GM19395 (cell line): ENCODE results near the gene ATP6V0D1.

Experiments
- ATAC-seq: cut with Tn5 transposase; IDR thresholded peaks from one replicate; pipeline ENCODE4 v1.9.1; 2021; ENCODE audit warnings: mild to moderate bottlenecking, moderate library complexity; ENCODE audit not compliant: unreplicated experiment

The ATP6V0D1 gene

DNA sequence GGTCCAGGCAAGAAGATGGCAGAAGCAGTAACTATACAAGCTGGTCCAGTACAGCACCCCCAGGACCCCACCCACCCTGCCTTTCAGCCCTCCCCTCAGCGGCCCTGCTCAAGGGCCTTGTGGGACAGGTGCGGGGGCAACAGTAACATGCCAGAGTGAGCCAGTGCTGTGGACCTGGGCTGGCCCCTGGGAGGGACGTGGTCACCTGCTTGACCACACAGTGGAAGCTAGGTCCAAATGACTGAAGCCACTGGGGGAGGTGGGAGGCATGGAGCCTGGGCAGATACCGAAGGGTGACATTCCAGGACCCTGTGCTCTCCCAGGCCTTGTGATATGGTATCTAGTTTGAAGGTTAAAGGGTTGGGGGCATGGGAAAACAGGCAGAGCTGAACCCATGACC is 17.3 kb downstream of the ATP6V0D1 start:
- ATAC-seq = no peak

DNA sequence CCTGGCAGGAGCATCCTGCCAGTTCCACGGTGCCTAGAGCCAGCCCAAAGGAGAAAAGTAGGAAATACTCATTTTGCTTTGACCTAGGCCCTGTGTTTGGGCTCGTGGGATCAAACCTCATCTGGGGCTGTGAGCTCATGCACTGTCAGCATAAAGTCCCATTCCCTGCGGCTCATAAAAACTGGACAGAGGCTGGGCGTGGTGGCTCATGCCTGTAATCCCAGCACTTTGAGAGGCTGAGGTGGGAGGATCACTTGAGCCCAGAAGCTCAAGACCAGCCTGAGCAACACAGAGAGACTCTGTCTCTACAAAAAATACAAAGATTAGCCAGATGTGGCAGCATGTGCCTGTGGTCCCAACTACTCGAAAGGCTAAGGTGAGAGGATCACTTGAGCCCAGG is 17.9 kb downstream of the ATP6V0D1 start:
- ATAC-seq = no peak

DNA sequence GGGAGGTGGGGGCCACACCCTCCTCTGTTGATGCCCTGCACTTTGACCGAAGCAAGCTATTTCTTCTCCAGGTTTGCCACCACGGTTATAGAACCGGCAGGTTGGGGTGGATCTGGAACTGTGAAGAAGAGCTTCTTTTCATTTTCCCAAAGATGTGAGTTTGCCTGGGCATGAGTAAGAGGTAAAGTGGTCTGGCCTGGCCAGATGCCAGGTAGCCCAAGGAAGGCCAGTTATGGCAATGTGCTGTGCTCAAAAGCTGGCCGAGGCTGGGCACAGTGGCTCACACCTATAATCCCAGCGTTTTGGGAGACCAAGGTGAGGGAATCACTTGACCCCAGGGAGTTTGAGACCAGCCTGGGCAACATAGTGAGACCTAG is 18.7 kb downstream of the ATP6V0D1 start:
- ATAC-seq = no peak

DNA sequence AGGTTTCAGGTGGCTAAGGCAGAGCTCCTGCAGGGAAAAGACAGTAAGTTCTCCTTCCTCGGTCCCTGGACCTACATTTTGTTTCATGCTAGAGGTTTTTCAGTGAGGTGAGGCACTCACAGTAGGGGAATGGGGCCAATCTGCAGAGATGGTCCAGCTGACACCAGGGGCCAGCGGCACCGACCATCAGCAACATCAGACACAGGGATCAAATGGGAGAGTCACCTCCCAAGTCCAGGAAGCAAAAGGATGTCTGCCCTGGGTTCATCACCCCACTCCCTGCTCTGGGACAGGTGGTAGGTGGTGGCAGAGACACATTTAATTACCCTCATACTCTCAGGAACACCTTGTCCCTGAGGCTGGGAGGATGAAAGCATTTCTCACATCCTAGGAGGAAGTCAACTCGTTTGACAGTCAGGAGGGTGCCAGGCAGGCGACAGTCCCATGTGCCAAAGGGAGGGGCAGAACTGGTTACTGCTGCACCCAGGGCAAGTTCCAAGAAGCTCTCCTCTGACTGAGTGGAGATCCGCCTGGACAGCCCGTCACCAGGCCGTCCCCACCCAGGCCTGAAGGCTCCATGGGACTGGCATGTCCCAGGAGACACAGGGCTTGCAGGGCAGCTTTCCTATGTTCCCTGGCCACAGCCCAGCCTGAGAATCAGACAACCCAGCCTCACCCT is 19.2 kb downstream of the ATP6V0D1 start:
- ATAC-seq = no peak

DNA sequence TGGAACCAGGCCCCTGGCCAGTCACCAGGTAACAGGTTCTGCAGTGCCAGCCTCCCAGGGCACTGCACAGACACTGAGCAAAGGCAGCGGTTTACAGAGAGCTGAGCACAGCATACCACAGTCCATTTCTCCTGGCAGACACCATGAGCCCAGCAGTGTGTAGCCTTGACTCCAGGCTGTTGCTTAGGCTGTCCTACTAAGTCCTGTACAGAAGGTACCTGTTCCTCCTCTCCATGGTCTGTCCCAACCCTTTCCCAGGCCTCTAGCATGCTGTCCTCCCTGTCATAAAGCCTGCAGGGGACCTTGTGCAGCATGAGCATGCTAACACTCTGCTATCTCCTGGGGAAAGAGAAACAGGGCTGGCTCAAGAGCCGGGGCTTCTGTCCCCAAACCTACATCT is 20.0 kb downstream of the ATP6V0D1 start:
- ATAC-seq = no peak

DNA sequence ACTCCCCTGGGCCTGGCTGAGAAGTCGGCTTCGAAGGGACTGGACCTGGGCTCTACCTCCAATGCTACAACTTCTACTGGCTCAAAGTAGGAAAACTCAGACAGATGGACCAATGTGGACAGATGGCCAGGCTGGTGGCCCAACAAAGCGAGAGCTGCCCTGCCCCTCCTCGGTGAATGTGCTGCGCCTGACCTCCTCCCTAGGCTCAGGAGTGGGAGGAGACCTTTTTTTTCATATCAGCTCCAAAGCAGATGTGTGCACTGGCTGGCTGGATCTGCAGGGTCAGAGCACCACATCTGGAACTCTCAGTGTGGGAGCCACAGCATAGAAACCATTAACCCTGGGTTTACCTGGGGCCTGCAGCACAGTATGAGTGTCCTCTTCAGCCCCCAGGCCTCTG is 20.8 kb downstream of the ATP6V0D1 start:
- ATAC-seq = no peak

DNA sequence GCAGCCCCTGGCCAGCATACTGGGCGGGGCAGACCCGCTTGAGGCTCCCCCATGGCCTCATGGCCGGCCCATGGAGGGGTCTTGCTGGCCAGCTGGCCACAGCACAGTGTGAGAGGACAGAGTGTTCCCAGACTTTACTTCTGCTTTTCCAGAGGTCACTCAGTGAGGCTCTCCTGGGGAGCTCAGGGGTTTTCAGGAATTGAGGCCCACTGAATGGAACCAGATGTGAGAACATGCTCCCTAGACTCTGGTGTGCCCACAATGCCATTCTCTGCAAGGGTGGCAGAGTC is 21.2 kb downstream of the ATP6V0D1 start:
- no peak for ATAC-seq

DNA sequence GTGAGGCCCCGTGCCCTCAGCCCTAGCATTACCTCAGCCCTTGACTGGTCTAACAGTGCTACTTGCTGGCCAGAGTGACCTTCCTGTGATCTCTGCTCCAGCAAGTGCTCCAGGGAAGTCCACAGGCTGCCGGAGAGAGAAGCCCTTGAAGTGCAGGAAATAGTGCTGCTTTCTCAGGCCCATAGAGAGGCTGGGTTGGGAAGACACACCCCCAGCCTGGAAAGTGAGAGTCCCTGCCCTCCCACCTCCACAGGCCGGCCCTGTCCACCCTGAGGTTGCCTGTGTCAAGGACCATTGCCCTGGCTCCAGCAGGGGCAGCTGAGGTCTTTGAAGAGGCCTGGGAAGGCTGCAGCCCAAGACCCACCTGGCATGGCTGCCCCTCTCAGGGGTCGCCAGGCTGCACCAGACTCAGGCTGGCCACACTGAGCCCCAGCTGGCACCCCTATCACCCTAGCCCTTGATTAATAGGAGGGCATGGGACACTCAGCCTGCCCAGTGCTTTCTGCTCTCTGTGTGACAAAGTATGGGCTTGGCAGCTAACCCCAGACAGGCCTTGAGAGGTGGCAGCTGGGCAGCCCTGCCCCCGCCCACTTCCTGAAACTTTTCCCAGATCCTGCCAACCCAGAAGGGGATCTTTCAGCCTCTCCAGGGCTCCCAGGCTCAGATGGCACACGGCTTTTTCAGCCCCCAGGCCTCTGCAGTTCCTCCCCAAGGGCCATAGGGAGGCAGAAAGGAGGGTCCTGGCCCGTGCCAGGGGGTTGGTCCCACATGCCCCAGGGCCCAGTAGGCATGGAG is 21.7 kb downstream of the ATP6V0D1 start:
- no peak for ATAC-seq

DNA sequence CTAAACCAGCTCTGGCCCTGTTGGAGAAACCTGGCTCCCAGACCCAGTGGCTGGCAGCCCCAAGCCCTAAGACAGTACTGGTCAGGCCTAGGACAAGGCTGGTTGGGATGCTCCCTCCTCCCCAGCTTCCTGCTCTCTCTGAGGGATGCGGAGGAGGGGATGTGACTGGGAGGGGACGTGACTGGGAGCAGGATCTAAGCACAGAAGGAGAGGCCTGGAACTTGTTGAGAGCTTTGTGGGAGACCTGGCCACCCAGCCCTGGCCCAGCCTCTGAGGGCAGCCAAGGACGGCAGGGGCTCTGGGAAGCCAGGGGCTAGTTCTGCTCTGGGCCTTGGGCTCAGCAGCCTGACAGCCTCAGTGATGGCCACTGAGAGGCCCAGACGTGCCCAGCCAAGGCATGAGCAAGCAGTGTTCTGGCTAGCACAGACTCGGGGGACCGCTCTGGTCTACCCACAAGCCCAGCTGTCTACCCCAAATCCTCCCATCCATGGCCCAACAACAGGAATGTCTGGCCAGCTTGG is 22.8 kb downstream of the ATP6V0D1 start:
- no peak for ATAC-seq

DNA sequence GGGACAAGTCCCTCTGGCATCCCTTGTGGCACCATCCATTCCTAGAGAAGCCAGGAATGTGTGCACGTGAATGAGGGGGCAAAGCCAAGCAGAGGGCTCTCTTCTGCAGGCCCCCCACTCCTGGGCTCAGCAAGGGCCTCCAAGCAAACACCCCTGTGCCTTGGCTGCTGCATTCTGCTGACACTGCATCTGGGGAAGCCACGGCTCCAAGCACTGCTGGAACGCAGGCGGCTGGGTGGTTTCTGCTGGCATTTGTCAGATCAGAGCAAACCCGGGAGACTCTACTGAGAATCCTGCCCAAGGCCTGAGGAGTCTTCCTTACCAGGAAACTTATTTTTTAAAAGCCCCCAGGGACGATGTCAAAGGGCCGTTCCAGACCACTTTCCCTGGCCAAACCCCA is 23.3 kb downstream of the ATP6V0D1 start:
- ATAC-seq = no peak

DNA sequence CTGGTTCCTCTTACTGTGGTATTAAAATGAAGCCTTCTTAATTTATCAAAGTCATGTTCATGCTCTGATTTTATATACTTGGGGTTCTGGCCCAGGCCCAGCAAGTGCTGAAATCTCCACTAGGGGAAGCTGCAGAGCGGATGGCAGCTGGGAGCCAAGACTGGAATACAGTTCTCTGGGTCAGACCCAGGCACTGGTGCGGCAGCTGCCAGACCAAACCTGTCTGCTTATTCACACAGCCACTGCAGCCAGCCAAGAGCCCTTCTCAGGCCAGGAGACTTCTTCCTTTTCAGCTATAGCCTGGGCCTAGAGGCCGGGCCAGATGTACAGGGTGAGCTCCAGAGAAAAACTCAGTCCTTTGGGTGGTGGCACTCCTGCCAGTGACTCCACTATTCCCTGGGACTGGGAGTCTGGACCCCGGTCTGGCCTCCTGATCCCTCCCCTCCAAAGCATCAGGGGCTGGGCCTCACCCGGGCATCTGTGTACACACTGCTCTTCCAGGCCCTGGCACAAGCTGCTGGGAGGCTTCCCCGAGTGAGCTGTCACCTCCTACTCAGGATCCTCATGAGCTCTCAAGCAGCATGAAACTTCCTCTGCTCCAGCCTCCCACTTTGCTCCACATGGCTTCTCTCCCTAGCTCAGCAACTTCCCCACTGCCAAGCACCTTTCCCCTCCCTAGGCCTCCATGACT is 24.4 kb downstream of the ATP6V0D1 start:
- no peak for ATAC-seq

DNA sequence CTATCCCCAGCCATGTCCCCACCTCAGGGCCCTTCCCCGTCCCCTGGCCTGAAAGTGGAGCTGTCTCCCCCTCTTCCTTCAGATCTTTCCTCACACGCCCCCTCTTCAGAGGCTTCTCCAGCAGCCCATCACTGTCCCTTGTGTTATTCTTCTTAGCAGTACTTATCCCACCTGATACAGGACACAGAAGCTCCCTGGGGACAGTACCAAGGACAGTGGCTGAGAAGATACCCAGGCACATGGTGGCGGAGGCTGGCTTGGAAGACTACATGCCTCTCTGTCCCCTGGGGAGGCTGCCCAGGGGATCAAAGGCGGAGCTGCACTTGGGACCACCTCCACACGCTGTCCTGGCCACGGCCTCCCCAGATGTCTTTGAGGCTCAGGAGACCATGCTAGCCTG is 26.1 kb downstream of the ATP6V0D1 start:
- no peak for ATAC-seq

DNA sequence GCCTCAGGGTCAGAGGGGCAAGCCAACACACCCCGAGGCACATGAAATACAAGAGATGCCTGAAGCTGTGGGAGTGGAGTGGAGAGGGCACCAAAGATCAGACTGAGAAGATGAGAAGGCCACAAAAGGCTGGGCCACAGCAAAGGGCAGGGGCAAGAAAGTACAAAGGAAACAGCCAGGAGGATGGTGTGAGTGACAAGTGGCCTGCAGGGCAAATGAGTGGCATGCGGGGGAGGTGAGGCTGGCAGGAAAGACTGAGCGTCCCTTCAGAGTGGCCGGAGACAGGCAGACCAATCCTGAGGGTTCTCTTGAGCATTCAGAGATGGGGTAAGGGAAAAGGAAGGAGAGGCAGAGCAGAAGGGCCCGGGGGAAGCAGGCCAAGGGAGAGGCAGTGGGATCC is 26.9 kb downstream of the ATP6V0D1 start:
- no peak for ATAC-seq

DNA sequence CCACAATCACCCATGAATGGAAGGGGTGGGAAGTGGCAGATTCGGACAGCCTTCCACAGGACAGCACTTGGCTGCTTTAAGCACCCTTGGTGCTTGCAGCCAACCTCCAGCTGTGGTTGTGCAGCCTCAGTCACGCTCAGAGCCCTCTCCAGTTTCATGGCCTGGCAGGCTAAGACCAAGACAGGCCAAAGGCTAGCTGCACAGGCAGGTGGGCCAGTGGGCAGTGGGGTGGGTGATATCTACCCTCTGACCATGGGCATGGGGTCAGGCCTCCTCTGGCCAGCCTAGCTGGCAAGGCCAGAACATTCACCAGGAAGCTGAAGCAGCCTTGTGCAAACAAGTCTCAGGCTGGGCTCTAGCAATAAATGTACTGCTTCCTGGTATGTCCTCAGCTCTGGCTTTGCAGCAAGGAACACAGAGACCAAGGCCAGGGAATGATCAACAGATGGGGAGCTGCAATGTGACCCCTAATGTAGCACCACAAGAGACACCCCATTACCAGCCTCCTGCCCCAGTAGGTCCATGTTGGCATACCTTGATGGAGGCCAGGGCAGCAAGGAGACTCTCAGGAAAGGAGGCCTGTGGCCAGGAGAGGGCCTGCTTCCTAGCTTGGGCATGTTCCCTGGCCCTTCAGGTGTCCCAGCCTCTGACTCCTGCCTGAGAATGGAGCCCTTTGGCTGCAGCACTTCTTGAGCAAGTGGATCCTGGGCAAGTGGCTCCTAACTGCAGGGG is 29.1 kb downstream of the ATP6V0D1 start:
- no peak for ATAC-seq

DNA sequence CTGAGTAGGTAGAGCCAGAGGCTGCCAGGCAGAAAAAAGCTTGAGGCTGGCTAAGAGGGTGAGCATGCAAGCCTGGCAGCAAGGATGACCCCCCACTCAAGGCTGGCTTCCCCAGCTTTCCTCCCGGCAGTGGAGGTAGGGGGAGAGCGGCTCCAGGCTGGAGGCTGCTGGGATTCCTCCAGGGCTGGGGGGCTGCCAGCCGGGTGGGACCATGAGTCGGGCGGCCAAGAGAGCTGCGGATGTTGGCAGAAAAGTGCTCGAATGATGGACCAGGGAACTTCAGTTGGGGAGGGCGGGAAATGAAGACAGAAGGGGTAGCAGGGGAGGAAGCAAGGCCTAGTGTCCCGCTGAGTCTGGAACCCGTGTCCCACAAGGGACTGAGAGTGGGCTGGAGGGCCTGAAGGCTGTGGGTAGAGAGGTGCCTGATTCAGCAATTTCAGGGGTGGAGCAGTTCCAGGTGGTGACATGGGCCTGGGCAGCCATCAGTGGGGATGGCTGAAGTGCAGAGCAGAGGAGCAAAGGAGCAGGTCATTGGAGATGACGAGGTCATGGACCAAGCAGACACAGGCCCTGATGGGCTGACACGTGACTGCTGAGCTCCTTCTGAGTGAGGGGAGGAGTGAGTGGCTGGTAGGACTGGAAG is 29.8 kb downstream of the ATP6V0D1 start:
- ATAC-seq = no peak

DNA sequence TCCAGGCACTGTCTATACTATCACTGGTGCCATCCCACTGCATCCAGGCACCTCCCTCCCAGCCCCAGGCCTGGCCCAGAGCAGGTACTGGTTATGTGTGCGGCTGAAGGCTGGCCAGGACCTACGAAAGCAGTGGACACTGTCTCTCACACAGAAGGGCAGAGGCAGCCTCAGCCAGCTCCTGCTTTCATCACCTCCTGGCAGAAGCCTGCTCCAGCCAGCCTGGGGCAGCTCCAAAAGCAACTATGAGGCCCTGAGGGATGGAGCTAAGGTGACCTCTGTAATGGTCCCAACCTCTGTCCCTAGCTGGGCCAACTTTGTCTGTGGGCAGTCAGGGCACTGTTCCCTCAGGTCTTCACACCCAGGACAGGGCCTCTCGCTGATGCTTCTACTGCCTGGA is 31.2 kb downstream of the ATP6V0D1 start:
- no peak for ATAC-seq

DNA sequence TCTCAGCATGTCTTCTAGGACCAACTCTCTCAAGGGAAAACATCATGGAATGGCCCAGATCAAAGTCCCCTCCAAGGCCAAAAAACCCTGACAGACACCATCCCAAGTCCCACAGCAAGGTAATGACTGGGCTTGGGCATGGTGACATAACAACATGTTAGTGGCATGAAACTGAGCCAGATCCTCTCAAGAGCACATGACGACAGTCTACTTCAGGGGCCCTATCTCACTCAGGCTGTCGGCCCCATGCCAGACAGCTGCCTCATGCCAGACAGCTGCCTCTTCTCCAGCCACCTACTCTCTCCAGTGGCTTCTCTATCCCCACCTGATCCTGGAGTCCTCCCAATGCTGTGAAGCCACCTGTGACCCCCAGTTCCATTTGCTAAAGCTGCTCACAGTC is 31.6 kb downstream of the ATP6V0D1 start:
- no peak for ATAC-seq

DNA sequence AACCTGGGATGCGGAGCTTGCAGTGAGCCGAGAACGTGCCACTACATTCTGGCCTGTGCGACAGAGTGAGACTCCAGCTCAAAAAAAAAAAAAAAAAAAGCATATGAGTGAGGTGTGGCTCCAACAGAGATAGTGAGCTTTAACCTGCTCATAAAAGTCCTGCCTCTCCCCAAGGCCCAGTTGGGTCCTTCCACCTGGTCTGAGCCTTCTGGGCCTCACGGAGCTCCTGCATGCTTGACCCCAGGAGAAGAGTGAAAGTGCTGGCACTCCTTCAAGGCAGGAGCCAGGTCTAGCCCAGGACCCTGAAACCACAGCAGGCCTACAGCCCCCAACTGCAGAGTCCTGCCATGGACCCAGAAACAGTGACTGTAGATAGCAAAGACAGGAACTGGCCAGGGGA is 32.4 kb downstream of the ATP6V0D1 start:
- ATAC-seq = no peak

DNA sequence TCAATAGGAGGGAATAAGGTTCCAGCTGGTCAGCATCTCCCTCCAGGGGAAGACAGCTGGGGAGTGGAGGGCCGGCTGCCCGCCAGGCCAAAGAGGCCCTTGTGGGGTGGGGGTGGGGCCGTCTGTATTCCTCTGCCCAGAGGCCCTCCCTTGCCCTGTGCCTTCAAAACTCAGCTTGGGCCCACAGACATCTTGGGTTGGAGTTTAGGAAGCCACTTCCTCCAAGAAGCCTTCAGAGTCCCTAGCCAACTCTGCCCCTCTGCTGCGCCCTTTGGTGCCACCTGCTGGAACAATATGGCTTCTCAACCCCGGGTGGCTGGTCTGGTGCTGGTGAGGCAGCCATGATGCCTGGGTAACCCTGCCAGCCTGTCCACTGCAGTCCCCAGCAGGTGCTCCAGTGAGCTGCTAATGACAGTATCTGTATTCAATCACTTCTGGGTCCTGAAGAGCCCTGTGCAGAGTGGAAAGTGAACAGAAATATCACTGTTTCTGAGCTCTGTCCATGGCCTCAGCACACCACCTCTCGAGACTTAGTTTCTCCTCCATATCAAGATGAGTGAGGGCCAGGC is 33.4 kb downstream of the ATP6V0D1 start:
- no peak for ATAC-seq

DNA sequence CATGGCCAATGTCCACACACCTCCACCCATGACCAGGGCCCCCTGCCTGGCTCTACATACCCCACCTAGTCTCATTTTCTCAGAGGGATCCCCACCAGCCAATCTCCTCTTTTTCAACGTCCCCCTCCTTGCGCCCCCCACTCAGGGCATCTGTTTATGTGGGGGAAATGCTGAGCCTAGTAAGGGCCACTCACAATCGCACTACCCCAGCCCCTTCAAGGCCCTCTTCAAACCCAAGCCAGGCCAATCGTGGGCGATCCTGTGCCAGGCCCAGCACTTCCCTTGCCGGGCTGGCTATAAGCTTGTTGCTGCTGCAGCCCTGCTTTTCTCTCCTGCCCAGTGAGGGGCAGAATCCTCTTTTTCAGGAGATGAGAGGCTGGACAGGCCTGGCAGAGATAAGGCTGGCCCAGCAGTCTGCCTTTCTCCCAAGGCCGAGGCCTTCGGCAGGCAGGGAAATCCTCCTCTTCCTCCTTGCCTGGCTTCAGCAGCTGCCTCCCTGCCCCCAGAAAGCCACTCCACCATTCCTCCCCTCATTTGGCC is 33.9 kb downstream of the ATP6V0D1 start:
- no peak for ATAC-seq
